Rectal smooth muscle tissue (tissue), 1 donor: ENCODE measurements around the gene CNPY1.

Source experiments
- H3K27ac ChIP-seq: one replicate; pipeline ENCODE4 v1.7.0; 2013; ENCODE audit warnings: low read depth, low read length, inconsistent platforms
- H3K27me3 ChIP-seq: one replicate; pipeline ENCODE4 v1.7.0; 2013; ENCODE audit warnings: low read length; ENCODE audit not compliant: control insufficient read depth, insufficient read depth
- H3K36me3 ChIP-seq: one replicate; pipeline ENCODE4 v1.7.0; 2013; ENCODE audit warnings: low read length; ENCODE audit not compliant: control insufficient read depth, insufficient read depth
- H3K4me1 ChIP-seq: one replicate; pipeline ENCODE4 v1.7.0; 2013; ENCODE audit warnings: low read length; ENCODE audit not compliant: control insufficient read depth, insufficient read depth
- H3K4me3 ChIP-seq: one replicate; pipeline ENCODE4 v1.7.0; 2013; ENCODE audit warnings: low read length
- H3K9ac ChIP-seq: one replicate; pipeline ENCODE4 v1.7.0; 2013; ENCODE audit warnings: low read length

Gene CNPY1

GRCh38 chr7:155466814-155467733, 79.3 kb downstream of the CNPY1 start:
- Histone ChIP-seq H3K9ac (no peak overlapping the region), H3K27me3 (peaks cover 76% of the 10 kb centered on the region), H3K4me1 (no peaks in the 10 kb centered on the region), H3K27ac (no peak overlapping the region), H3K4me3 (no peak overlapping the region), H3K36me3 (no peaks in the 10 kb centered on the region)

DNA sequence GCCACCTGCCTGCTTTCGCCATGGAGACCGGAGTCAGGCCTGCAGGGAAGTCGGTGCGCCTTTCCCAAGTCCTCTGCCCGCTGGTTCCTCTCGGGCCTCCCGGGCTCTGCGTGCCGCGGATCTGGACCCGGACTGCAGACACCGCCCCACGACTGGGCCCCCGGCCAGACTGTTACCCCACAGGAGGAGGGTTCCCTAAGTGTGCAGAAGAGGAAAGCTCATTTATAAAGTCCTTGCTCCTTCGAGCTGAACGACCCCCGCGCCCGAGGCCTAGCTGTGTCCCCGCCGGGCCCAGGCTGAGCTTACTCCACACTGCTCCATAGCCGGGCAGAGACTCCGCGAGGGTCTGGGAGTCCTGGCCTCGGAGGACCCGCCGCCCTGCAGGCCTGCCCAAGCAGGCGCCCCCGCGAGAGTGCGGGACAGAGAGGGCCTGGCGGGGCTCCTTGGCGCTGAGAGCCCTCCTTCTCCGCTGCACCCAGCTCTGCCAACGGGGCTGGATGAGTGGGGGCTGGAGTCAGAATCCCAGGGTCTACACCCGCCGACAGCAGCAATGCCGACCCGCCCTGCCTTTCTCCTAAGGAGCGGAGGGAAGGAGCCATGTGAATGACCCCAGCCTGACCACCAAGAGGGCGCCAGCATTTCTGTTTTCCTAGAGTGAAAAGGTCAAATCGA, 80.1 kb downstream of the CNPY1 start:
- no peak overlapping the region for H3K4me3 ChIP-seq
- H3K4me1 ChIP-seq: no peaks in the 10 kb centered on the region
- peaks cover 78% of the 10 kb centered on the region for H3K27me3 ChIP-seq
- no peaks in the 10 kb centered on the region for H3K36me3 ChIP-seq
- no peak overlapping the region for H3K9ac ChIP-seq
- H3K27ac ChIP-seq: no peak overlapping the region

GRCh38 chr7:155465761-155466141, 80.6 kb downstream of the CNPY1 start:
- no peaks in the 10 kb centered on the region for H3K4me1 ChIP-seq
- no peaks in the 10 kb centered on the region for H3K36me3 ChIP-seq
- no peak overlapping the region for H3K27ac ChIP-seq
- no peak overlapping the region for H3K9ac ChIP-seq
- H3K27me3 ChIP-seq: peaks cover 78% of the 10 kb centered on the region
- H3K4me3 ChIP-seq: no peak overlapping the region

- no peaks in the 10 kb centered on the region for H3K36me3 ChIP-seq
- H3K4me3 ChIP-seq: no peak overlapping the region
- peaks cover 78% of the 10 kb centered on the region for H3K27me3 ChIP-seq
- no peak overlapping the region for H3K9ac ChIP-seq
- no peak overlapping the region for H3K27ac ChIP-seq
- H3K4me1 ChIP-seq: no peaks in the 10 kb centered on the region
Measured at GRCh38 chr7:155464948-155465739, 81.2 kb downstream of the CNPY1 start.

DNA sequence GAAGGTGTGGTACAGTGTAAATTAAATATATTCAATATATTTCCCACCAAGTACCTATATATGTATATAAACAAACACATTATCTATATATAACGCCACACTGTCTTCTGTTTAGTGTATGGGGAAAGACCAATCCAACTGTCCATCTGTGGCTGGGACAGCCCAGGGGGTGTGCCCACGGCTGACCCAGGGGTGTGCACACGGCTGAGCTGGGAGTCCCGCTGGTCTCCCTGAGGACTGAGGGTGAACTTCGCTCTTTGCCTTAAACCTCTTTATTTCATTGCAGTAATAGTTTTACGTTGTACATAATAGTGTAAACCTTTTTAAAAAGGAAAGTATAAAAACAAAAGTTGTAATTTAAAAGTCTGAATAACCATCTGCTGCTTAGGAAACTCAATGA, 82.2 kb downstream of the CNPY1 start:
- Histone ChIP-seq H3K4me3 (no peak overlapping the region), H3K27me3 (peaks cover 70% of the 10 kb centered on the region), H3K9ac (no peak overlapping the region), H3K27ac (no peak overlapping the region), H3K4me1 (no peaks in the 10 kb centered on the region), H3K36me3 (no peaks in the 10 kb centered on the region)

DNA sequence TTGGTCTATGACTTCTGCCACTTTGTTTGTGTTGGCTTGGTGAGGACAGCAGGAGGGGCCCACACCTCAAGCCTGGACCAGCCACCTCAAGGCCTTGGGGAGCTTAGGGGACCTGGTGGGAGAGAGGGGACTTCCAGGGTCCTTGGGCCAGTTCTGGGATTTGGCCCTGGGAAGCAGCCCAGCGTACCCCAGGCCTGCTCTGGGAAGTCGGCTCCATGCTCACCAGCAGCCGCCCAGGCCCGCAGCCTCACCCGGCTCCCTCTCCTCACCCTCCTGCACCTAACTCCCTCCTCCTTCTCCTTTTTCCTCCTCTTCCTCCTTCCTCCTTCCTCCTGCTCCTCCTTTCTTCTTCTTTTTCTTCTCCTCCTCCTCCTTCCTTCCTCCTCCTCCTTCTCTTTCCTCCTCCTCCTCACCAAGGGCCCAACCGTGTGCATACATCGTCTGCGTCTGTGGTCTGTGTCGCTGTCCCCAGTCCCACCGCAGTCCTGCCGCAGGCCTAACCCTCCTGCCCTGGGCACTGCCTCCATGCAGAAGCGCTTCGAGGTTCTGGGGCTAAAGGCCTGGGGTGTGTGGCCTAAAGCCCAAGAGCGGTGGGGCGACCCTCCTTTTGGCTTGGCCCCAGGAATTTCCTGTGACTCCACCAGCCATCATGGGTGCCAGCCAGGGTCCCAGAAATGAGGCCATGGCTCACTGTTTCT, 83.1 kb downstream of the CNPY1 start:
- no peak overlapping the region for H3K9ac ChIP-seq
- no peaks in the 10 kb centered on the region for H3K4me1 ChIP-seq
- no peak overlapping the region for H3K27ac ChIP-seq
- H3K4me3 ChIP-seq: no peak overlapping the region
- H3K36me3 ChIP-seq: no peaks in the 10 kb centered on the region
- H3K27me3 ChIP-seq: peaks cover 67% of the 10 kb centered on the region

GRCh38 chr7:155462163-155462735, 84.1 kb downstream of the CNPY1 start:
- no peak overlapping the region for H3K4me3 ChIP-seq
- peaks cover 60% of the 10 kb centered on the region for H3K27me3 ChIP-seq
- no peaks in the 10 kb centered on the region for H3K36me3 ChIP-seq
- no peak overlapping the region for H3K9ac ChIP-seq
- no peak overlapping the region for H3K27ac ChIP-seq
- H3K4me1 ChIP-seq: no peaks in the 10 kb centered on the region

- no peak overlapping the region for H3K9ac ChIP-seq
- H3K4me3 ChIP-seq: no peak overlapping the region
- H3K27ac ChIP-seq: no peak overlapping the region
- no peaks in the 10 kb centered on the region for H3K36me3 ChIP-seq
- H3K27me3 ChIP-seq: peaks cover 60% of the 10 kb centered on the region
- no peaks in the 10 kb centered on the region for H3K4me1 ChIP-seq
Measured at GRCh38 chr7:155461631-155462030, 84.7 kb downstream of the CNPY1 start.

GRCh38 chr7:155460926-155461613, 85.3 kb downstream of the CNPY1 start:
- no peak overlapping the region for H3K27ac ChIP-seq
- no peak overlapping the region for H3K4me3 ChIP-seq
- no peaks in the 10 kb centered on the region for H3K4me1 ChIP-seq
- H3K36me3 ChIP-seq: no peaks in the 10 kb centered on the region
- H3K9ac ChIP-seq: no peak overlapping the region
- peaks cover 59% of the 10 kb centered on the region for H3K27me3 ChIP-seq

DNA sequence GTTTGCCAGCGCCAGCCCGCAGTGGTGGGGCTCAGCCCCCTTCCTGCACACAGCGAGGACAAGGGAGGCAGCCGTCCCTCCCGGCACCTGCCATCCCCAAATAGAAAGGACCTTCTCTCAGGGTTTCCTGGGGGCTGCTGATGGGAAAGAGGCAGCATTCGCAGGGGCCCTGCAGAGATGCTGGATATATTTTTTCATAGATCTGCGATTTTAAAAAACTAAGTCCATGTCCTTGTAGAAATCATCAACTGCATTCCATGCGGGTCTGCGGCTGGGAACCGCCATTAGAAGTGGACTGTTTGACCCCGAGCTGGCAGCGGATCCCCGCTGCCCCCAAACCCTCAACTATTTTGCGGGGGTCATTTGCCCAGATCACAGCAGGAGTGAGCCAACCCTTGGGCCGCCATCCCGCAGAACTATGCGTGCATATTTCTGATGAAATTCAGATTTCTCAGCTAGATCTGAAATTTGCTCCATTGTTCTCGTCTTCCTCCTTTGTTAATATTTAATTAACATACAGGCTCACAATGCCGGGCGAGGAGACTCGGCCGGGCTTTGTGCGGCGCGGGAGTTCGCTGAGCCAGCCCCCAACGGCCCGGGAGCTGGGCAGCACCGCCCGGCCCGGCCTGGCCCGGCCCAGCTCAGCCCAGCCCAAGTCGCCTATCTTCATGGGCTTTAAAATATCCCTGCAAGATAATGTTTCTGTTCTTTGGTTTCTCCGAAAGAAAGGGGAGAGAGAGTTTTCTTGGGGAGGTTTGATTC, 86.5 kb downstream of the CNPY1 start:
- Histone ChIP-seq H3K27me3 (peaks cover 63% of the 10 kb centered on the region), H3K4me1 (no peaks in the 10 kb centered on the region), H3K36me3 (no peaks in the 10 kb centered on the region), H3K27ac (no peak overlapping the region), H3K4me3 (no peak overlapping the region), H3K9ac (no peak overlapping the region)
